ENCODE results near the gene PARP4.

DNA sequence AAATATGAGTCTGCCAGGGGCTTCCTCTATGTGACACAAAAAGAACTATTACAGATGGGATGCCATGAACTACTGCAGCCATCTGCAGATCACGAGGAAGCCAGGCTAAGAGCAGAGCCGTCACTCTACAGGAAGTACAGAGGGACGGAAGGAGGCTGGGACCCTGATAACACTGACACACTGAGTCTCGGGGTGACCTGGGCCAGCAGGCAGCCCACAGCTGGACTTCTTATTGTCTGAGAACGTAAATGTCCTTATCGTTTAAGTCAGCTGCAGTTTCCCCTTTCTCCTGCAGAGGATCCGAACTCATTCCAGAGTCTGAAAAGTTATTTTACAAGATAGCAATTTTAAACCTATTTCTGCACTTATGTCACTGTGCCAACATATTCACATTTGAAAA lies 20.7 kb downstream of the PARP4 start:
- TF ChIP-seq, protein P1, sequence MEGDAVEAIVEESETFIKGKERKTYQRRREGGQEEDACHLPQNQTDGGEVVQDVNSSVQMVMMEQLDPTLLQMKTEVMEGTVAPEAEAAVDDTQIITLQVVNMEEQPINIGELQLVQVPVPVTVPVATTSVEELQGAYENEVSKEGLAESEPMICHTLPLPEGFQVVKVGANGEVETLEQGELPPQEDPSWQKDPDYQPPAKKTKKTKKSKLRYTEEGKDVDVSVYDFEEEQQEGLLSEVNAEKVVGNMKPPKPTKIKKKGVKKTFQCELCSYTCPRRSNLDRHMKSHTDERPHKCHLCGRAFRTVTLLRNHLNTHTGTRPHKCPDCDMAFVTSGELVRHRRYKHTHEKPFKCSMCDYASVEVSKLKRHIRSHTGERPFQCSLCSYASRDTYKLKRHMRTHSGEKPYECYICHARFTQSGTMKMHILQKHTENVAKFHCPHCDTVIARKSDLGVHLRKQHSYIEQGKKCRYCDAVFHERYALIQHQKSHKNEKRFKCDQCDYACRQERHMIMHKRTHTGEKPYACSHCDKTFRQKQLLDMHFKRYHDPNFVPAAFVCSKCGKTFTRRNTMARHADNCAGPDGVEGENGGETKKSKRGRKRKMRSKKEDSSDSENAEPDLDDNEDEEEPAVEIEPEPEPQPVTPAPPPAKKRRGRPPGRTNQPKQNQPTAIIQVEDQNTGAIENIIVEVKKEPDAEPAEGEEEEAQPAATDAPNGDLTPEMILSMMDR (conservative IDR thresholded peaks at IDR 0.05 in 1 of 2, IDR thresholded peaks at IDR 0.05 in 1 of 2; ENCODE audit: extremely low read depth in 1 of 2, insufficient read depth in 1 of 2, low read depth in 1 of 2, low read length in 2 of 2) = no peak
- TF ChIP-seq EZH2 (IDR thresholded peaks at IDR 0.05; ENCODE audit: borderline replicate concordance, low read length) = no peak

All from mammary epithelial cell (primary cell).